GM18951 (cell line): Measurements from ENCODE around the gene STK16.
"Not testable (repeated sequence)": the region's sequence is repeated elsewhere in the genome, so short reads cannot be mapped to it uniquely, and the experiment has no call there.

Experiments used
- POLR2A ChIP-seq: IDR thresholded peaks from 4 replicates; pipeline ENCODE4 v1.6.1; 2011; ENCODE audit warnings: mild to moderate bottlenecking; ENCODE audit not compliant: insufficient read length, insufficient read depth; ENCODE audit errors: extremely low read depth
- in situ Hi-C: fragments of 300-500 bp; cut with MboI; formaldehyde crosslinking; loops from one replicate; pipeline ENCODE4 v1.12.0; 2022; ENCODE audit warnings: low sequenced_read_pairs, mixed read lengths, inconsistent platforms; ENCODE audit not compliant: unreplicated experiment

Gene STK16

GRCh38 chr2:219284501-219285372 is 39.5 kb downstream of the STK16 start:
- in situ Hi-C loops: no loop called here
- TF ChIP-seq POLR2A: no peak

DNA sequence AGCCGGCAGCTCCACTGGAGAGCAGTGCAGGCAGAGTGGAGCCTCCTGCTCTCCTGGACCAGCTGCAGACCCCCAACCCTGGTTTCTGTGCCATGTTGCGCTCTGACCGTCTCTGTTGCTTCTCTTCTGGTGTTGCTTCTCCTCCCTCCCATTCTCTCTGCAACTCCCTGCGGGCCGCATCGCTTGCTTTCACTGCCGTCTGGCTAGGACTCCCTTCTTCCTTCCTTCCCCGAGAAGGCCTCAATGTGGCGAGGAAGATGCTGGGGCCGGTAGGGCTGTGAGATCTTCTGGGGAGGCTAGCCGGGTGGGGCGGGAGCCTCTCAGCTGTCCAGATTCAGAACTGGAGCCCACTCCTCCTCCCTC is 40.1 kb downstream of the STK16 start:
- TF ChIP-seq POLR2A: no peak
- in situ Hi-C loops: no loop called here

DNA sequence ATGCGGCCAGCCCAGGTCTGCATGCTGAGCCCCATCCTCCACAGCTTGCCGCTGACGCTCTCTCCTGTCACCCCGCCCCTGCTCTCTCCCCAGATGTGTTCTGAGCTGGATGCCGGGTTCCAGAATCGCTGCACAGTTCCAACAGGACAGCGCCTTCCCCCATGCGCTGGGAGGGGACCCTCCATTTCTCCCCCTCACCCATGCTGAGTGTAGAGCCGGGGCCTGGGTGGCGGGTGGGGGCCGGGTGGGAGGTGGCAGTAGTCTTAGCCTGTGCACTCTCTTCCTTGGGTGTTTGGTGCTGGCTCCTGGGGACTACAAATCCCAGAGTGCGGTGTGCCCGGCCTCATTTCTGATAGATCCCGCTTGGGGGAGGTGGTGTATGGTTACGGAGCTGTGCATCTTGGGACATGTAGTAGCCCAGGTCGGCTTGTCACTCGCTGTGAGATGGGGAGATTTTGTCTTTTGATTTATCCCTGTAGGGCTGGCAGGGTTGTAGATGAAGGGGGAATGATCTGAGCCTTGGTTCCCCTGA is 40.7 kb downstream of the STK16 start:
- in situ Hi-C loops: no loop called here

GRCh38 chr2:219286436-219287115 is 41.3 kb downstream of the STK16 start:
- in situ Hi-C loops: no loop called here
- TF ChIP-seq POLR2A: no peak

More for the DNA sequence above, 40.7 kb downstream of the STK16 start:
- TF ChIP-seq POLR2A: no peak

DNA sequence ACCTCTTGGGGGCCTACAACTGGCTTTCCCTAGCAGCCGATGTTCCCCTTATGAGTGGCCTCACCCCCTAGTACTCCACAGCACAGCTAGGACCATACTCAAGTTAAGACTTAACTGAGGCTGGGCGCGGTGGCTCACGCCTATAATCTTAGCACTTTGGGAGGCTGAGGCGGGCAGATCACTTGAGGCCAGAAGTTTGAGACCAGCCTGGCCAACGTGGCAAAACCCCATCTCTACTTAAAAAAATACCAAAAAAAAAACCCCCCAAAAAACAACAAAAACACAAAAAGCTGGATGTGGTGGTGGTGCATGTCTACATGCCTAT is 41.8 kb downstream of the STK16 start:
- in situ Hi-C loops: not testable (repeated sequence)

DNA sequence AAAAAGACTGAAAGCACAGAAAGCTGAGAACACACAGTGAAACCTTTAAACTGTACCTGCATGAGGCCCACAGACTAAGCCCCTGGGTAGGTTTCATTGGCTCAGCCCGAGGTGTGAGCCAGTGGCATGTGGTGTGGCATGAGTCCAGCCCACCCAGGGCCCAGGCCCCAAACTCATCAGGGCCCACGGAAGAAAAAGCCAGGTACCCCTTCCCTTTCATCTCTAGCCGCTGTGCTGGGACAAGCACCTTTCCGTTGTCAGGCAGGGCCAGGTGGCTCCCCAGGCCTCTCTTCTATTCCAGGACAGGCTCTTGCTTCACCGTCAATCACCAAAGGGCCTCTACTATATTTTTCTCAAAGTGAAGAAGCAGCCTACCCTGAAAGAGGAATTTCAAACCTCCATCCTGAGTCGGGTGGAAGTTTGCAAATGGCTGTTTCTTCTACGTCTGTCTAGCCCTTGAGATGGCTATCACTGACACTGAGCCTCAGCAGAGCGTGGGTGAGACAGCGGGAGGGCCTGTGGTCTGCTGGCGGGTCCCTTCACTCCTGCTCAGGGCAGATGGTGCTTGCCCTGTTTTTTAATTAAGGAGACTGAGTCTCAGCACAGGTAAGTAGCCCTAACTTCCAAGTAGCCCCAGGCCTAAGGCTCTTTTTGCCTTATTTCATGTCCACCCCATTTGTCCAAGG is 42.4 kb downstream of the STK16 start:
- no peak for TF ChIP-seq POLR2A
- in situ Hi-C loops: no loop called here

DNA sequence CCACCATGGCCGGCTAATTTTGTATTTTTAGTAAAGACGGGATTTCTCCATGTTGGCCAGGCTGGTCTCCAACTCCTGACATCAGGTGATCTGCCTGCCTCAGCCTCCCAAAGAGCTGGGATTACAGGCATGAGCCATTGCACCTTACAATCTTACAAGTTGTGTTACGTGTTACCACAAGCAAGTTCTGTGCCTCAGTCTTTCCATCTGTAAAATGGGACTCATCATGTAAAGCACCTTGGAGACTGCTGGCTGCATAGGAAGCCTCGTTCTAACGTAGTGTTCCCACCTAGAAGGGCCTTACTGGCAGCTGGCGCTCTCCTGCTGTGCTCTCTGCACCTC is 43.9 kb downstream of the STK16 start:
- no peak for TF ChIP-seq POLR2A
- in situ Hi-C loops: no loop called here

DNA sequence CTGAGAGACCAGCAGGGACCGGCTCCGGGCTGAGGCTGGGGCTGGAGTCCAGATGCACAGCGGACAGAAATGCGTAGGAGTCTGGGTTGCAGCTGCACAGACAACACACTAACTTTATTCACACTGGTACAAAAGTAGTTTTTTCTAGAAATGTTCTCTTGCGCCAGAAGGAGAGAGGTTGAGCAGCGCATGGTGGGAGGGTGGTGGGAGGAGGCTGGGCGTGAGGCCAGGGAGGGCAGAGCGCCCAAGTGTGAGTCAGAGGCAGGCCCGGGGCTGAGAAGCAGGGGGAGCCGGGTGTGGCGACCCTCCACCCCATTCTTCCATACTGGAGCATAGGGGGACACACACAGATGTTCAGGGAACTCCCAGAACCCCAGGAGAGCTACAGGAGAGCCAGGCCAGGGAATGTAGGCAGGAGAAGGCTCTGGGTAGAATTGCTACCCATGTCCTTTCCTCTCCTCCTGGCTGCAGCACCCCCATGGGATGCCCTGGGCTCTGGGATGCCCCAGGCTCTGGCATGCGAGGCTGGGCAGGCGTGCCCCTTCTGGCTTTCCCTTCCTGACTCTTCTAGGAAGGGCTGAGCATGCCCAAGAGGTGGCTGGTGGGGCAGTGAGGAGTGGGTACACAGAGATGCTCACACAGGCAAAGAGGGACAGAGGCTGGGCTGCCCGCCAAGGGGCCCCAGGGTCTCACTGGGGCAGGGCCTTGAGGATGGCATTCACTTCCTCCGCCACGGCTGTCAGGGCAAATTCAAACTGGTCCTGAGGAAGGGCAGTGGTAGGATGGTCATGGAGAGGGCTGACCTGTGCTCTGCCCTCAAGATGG is 44.5 kb downstream of the STK16 start:
- no peak for TF ChIP-seq POLR2A
- in situ Hi-C loops: no loop called here

- in situ Hi-C loops: no loop called here
- TF ChIP-seq POLR2A: no peak
These were observed 45.3 kb downstream of the STK16 start for GRCh38 chr2:219290381-219291171.

DNA sequence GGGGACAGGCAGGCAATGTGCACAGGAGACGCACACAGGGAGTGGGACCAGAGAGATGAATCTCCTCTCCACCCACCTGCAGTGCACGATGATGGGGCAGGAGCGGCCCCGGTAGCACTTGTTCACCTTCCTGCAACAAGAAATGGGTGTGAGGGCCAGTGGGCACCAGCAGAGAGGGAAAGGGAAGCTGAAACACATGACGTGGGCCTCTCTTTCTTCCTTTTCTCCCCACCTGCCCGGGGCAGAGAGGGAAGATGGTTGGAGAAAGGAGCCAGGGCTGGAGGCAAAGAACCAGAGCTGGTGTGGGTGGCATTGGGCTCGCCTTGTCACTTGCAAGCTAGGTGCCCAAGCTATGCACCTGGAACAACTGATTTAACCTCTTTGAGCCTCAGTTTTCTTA is 46.1 kb downstream of the STK16 start:
- in situ Hi-C loops: no loop called here
- no peak for TF ChIP-seq POLR2A

- in situ Hi-C loops: no loop called here
- no peak for TF ChIP-seq POLR2A
These were observed 46.7 kb downstream of the STK16 start for GRCh38 chr2:219291910-219292490.

DNA sequence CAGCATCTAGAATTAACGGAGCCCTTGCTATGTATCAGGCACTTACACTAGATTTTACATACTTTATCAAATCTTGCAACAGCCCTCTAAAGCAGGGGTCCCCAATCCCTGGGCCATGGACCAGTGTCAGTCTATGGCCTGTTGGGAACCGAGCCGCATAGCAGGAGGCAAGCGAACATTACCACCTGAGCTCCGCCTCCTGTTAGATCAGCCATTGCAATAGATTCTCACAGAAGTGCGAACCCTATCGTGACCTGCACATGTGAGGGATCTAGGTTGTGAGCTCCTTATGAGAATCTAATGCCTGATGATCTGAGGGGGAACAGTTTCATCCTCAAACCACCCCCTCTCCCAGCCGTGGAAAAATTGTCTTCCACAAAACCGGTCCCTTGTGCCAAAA is 47.3 kb downstream of the STK16 start:
- TF ChIP-seq POLR2A: no peak
- in situ Hi-C loops: no loop called here
